ENCODE results near the gene ASB12.

ASB12 gene

GRCh38 chrX:64184396-64184795 is 46.0 kb downstream of the ASB12 start:
- Histone ChIP-seq H3K9me3 (no peaks in the 10 kb centered on the region), H3K4me1 (no peaks in the 10 kb centered on the region), H3K27me3 (no peaks in the 10 kb centered on the region), H3K36me3 (no peaks in the 10 kb centered on the region), H3K4me3 (ENCODE audit: low read depth, low read length) (no peak overlapping the region)
- no peak for TF ChIP-seq CTCF (IDR thresholded peaks at IDR 0.05; ENCODE audit: low read depth, low read length)
- DNase-seq, result no peak

GRCh38 chrX:64182208-64182607 is 48.2 kb downstream of the ASB12 start:
- Histone ChIP-seq H3K36me3 (no peaks in the 10 kb centered on the region), H3K27me3 (no peaks in the 10 kb centered on the region), H3K4me1 (no peaks in the 10 kb centered on the region), H3K4me3 (ENCODE audit: low read depth, low read length) (no peak overlapping the region), H3K9me3 (no peaks in the 10 kb centered on the region)
- DNase-seq, result peak; percentile 11
- TF ChIP-seq CTCF (IDR thresholded peaks at IDR 0.05; ENCODE audit: low read depth, low read length), result no peak

- Histone ChIP-seq H3K9me3 (no peaks in the 10 kb centered on the region), H3K4me3 (ENCODE audit: low read depth, low read length) (no peak overlapping the region), H3K36me3 (no peaks in the 10 kb centered on the region), H3K4me1 (no peaks in the 10 kb centered on the region; the same call in 1 of the 2 replicates), H3K27me3 (no peaks in the 10 kb centered on the region)
- no peak for TF ChIP-seq CTCF (IDR thresholded peaks at IDR 0.05; ENCODE audit: low read depth, low read length)
- peak; percentile 14 for DNase-seq
These were observed 53.5 kb downstream of the ASB12 start for GRCh38 chrX:64176876-64177275.

Data from BE2C (cell line).